ENCODE results near the gene TAF6. TPM values are rescaled to one million over a fixed set of nuclear protein-coding genes. Genes with fewer than 3 reads are reported as not detected.

The TAF6 gene
- total and polyA plus RNA-seq, 9 donors: 35.9 to 66.1 (median 57.1) TPM

GRCh38 chr7:100093925-100094486, 25.2 kb downstream of the TAF6 start:
- Histone ChIP-seq H3K4me3 (no peak overlapping the region), H3K27me3 (no peaks in the 10 kb centered on the region), H3K36me3 (no peaks in the 10 kb centered on the region), H3K27ac (no peak overlapping the region), H3K4me1 (ENCODE audit: insufficient read depth) (no peaks in the 10 kb centered on the region), H3K9me3 (no peaks in the 10 kb centered on the region)
- TF ChIP-seq POLR2A (IDR thresholded peaks at IDR 0.05): no peak
- no peak for TF ChIP-seq CTCF (IDR thresholded peaks at IDR 0.05)
- no peak for TF ChIP-seq EP300 (IDR thresholded peaks at IDR 0.05)
- DNase-seq: no peak
- WGBS, 3 donors: 65 to 76% (median 73%) methylated on average over 16 of the region's 16 CpGs
- intact Hi-C loops (cut with DNase I): no loop called here

- TF ChIP-seq POLR2A (IDR thresholded peaks at IDR 0.05) (no peak), EP300 (IDR thresholded peaks at IDR 0.05) (no peak), CTCF (IDR thresholded peaks at IDR 0.05) (no peak)
- DNase-seq: no peak
- Histone ChIP-seq H3K36me3 (no peaks in the 10 kb centered on the region), H3K27me3 (no peaks in the 10 kb centered on the region), H3K4me3 (no peak overlapping the region), H3K4me1 (ENCODE audit: insufficient read depth) (no peaks in the 10 kb centered on the region), H3K9me3 (no peaks in the 10 kb centered on the region), H3K27ac (no peak overlapping the region)
- intact Hi-C loops (cut with DNase I): no loop called here
- 34 to 39% (median 38%) methylated on average over 9 to 13 of the region's 13 CpGs for WGBS, 3 donors
Observed at GRCh38 chr7:100093498-100093897, 25.7 kb downstream of the TAF6 start.

- no peak overlapping the region for H3K4me3 ChIP-seq
- no peaks in the 10 kb centered on the region for H3K36me3 ChIP-seq
- no peaks in the 10 kb centered on the region for H3K9me3 ChIP-seq
- DNase-seq: no peak
- intact Hi-C loops (cut with DNase I): no loop called here
- H3K4me1 ChIP-seq (ENCODE audit: insufficient read depth): no peaks in the 10 kb centered on the region
- TF ChIP-seq POLR2A (IDR thresholded peaks at IDR 0.05): no peak
- no peak for TF ChIP-seq EP300 (IDR thresholded peaks at IDR 0.05)
- TF ChIP-seq CTCF (IDR thresholded peaks at IDR 0.05): no peak
- no peaks in the 10 kb centered on the region for H3K27me3 ChIP-seq
- H3K27ac ChIP-seq: no peak overlapping the region
- 31 to 37% (median 36%) methylated on average over 8 of the region's 8 CpGs for WGBS, 3 donors
Observed at GRCh38 chr7:100093054-100093453, 26.1 kb downstream of the TAF6 start.

GRCh38 chr7:100091411-100092181, 27.6 kb downstream of the TAF6 start:
- TF ChIP-seq EP300 (IDR thresholded peaks at IDR 0.05) (no peak), POLR2A (IDR thresholded peaks at IDR 0.05) (no peak), CTCF (IDR thresholded peaks at IDR 0.05) (no peak)
- WGBS, 3 donors: 55 to 57% (median 55%) methylated on average over 19 of the region's 19 CpGs
- Histone ChIP-seq H3K4me1 (ENCODE audit: insufficient read depth) (no peaks in the 10 kb centered on the region), H3K4me3 (no peak overlapping the region), H3K27ac (no peak overlapping the region), H3K36me3 (no peaks in the 10 kb centered on the region), H3K27me3 (no peaks in the 10 kb centered on the region), H3K9me3 (no peaks in the 10 kb centered on the region)
- no peak for DNase-seq
- intact Hi-C loops (cut with DNase I): no loop called here
